Keratinocyte (primary cell): Measurements from ENCODE around the gene STXBP2.

Experiments used
- EZH2 ChIP-seq: IDR thresholded peaks from one replicate; pipeline ENCODE4 v1.6.1; 2012; ENCODE audit warnings: inconsistent platforms, mild to moderate bottlenecking, low read length, moderate library complexity
- TF ChIP-seq, protein P1 (sequence below), 3 experiments: IDR thresholded peaks in 1 of 3; conservative IDR thresholded peaks in 1 of 3; optimal IDR thresholded peaks in 1 of 3; 2 replicates in 2 of 3; 3 replicates in 1 of 3; pipeline versions ENCODE3 to v1.5.1; 2011; ENCODE audit warnings: low read length in 3 of 3, mild to moderate bottlenecking in 3 of 3, moderate library complexity in 2 of 3, control low read depth in 1 of 3, inconsistent platforms in 1 of 3; ENCODE audit not compliant: insufficient read depth in 2 of 3; ENCODE audit errors: extremely low read depth in 1 of 3

- TF ChIP-seq, protein P1, sequence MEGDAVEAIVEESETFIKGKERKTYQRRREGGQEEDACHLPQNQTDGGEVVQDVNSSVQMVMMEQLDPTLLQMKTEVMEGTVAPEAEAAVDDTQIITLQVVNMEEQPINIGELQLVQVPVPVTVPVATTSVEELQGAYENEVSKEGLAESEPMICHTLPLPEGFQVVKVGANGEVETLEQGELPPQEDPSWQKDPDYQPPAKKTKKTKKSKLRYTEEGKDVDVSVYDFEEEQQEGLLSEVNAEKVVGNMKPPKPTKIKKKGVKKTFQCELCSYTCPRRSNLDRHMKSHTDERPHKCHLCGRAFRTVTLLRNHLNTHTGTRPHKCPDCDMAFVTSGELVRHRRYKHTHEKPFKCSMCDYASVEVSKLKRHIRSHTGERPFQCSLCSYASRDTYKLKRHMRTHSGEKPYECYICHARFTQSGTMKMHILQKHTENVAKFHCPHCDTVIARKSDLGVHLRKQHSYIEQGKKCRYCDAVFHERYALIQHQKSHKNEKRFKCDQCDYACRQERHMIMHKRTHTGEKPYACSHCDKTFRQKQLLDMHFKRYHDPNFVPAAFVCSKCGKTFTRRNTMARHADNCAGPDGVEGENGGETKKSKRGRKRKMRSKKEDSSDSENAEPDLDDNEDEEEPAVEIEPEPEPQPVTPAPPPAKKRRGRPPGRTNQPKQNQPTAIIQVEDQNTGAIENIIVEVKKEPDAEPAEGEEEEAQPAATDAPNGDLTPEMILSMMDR (optimal IDR thresholded peaks at IDR 0.05 in 1 of 3, IDR thresholded peaks at IDR 0.05 in 1 of 3, conservative IDR thresholded peaks at IDR 0.05 in 1 of 3; ENCODE audit: extremely low read depth in 1 of 3, insufficient read depth in 2 of 3, low read length in 3 of 3) = no peak
- no peak for TF ChIP-seq EZH2
These were observed 3.9 kb downstream of the STXBP2 start for GRCh38 chr19:7640803-7641202.
